ENCODE data around the gene EPHB1.

EPHB1 gene

DNA sequence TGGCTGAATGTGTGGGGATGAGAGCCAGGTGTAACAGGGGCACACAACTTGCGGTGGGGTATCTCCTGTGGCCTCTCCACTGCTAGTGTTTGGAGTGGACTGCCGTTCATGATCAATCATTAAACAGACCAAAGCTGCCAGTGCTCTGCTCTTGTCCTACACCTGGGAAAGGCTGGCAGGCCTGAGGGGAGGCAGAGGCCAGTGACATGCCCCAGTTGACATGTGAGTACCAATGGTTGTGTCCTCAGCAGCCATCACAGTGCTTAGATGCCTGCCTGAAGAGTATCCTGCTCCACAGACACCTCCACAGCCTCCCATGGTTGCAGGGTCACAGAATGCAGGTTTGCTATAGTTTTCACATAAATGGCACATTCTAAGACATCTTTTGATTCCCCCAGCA, 348.4 kb downstream of the EPHB1 start:
- no peaks in the 10 kb centered on the region for H3K36me3 ChIP-seq (ENCODE audit: control insufficient read depth, low read depth, low read length)
- H3K4me1 ChIP-seq (ENCODE audit: control insufficient read depth, low read depth, low read length): no peaks in the 10 kb centered on the region
- H3K9me3 ChIP-seq (ENCODE audit: control insufficient read depth, low read depth, low read length): no peaks in the 10 kb centered on the region
- no peak overlapping the region for H3K27ac ChIP-seq (ENCODE audit: low read length)
- H3K4me3 ChIP-seq (ENCODE audit: low read length): no peak overlapping the region
- no peaks in the 10 kb centered on the region for H3K27me3 ChIP-seq (ENCODE audit: control insufficient read depth, insufficient read depth, low read length)
- no peak overlapping the region for H3K9ac ChIP-seq (ENCODE audit: low read length)

DNA sequence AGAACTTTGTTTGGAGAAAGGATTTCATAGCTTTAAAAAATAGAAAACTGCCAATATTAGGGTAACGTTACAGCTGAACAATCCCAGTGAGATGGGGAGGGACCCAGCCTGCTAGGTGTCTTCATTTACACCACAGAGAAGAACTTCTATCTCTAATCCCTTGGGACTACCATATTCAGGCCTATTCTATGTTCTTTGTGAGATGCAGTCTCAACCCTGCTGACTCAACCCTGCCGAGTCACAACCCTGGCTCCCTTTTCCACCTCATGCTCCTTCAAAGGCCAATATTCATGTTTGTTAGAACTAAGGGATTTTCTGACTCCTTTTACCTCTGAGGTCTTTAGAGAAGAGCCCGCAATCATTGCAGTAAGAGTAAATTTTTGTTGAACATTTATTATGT, 350.5 kb downstream of the EPHB1 start:
- Histone ChIP-seq H3K4me1 (ENCODE audit: control insufficient read depth, low read depth, low read length) (no peaks in the 10 kb centered on the region), H3K4me3 (ENCODE audit: low read length) (no peak overlapping the region), H3K27ac (ENCODE audit: low read length) (no peak overlapping the region)

DNA sequence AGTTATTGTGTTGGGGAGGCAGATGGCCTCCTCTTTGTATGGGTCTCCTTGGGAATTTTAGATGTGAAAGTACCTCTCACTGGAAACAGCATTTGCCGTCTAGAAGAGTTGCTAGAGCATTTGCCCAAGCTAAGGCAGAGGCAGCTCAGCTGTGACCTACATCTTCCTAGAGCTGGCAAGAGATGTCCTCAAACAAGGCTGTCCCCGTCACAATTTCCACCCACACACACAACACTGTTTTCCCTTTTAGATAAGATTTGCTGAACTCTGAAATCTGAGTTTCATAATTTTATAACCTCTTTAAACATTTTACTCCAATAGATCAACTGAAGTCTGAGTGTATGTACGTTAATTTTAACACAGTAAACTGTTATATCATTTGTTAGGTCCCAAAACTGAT, 352.6 kb downstream of the EPHB1 start:
- H3K27me3 ChIP-seq (ENCODE audit: control insufficient read depth, insufficient read depth, low read length): no peaks in the 10 kb centered on the region
- H3K27ac ChIP-seq (ENCODE audit: low read length): no peak overlapping the region
- no peak overlapping the region for H3K9ac ChIP-seq (ENCODE audit: low read length)
- H3K4me3 ChIP-seq (ENCODE audit: low read length): no peak overlapping the region
- no peaks in the 10 kb centered on the region for H3K9me3 ChIP-seq (ENCODE audit: control insufficient read depth, low read depth, low read length)
- no peaks in the 10 kb centered on the region for H3K4me1 ChIP-seq (ENCODE audit: control insufficient read depth, low read depth, low read length)
- no peaks in the 10 kb centered on the region for H3K36me3 ChIP-seq (ENCODE audit: control insufficient read depth, low read depth, low read length)

More for the DNA sequence above, 350.5 kb downstream of the EPHB1 start:
- no peaks in the 10 kb centered on the region for H3K36me3 ChIP-seq (ENCODE audit: control insufficient read depth, low read depth, low read length)
- H3K9ac ChIP-seq (ENCODE audit: low read length): no peak overlapping the region
- H3K9me3 ChIP-seq (ENCODE audit: control insufficient read depth, low read depth, low read length): no peaks in the 10 kb centered on the region
- H3K27me3 ChIP-seq (ENCODE audit: control insufficient read depth, insufficient read depth, low read length): no peaks in the 10 kb centered on the region

DNA sequence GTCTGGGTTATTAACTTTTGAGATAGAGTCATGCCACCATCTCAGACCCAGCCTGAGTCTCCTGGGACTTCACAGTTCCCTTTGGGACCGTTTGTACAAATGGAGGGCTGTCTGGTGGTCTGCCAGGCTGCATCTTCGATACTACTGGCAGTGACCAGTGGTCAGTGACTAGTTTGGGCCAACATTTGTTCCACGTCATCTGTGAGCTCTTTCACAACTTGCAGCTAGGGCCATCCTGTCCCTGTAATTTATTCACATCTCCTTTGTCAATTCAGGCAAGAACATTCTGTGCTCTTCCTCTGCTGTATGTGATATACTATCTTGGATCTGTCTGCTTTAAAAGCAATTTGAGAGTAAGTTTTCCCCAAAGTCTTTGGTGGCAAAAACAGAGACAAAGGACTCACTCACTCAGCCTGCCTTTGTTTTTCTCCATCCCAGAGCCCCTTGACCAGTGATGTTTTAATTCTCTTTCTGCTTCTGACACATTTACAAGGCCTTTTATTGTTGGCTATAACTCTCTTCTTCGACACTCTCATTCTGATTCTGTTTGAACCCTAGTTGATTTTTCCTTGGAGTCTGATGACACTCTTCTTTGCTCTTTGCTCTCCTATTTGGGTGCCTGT, 353.4 kb downstream of the EPHB1 start:
- H3K9me3 ChIP-seq (ENCODE audit: control insufficient read depth, low read depth, low read length): no peaks in the 10 kb centered on the region
- no peaks in the 10 kb centered on the region for H3K36me3 ChIP-seq (ENCODE audit: control insufficient read depth, low read depth, low read length)
- H3K27ac ChIP-seq (ENCODE audit: low read length): no peak overlapping the region
- H3K27me3 ChIP-seq (ENCODE audit: control insufficient read depth, insufficient read depth, low read length): no peaks in the 10 kb centered on the region
- H3K4me1 ChIP-seq (ENCODE audit: control insufficient read depth, low read depth, low read length): no peaks in the 10 kb centered on the region
- no peak overlapping the region for H3K4me3 ChIP-seq (ENCODE audit: low read length)
- no peak overlapping the region for H3K9ac ChIP-seq (ENCODE audit: low read length)

DNA sequence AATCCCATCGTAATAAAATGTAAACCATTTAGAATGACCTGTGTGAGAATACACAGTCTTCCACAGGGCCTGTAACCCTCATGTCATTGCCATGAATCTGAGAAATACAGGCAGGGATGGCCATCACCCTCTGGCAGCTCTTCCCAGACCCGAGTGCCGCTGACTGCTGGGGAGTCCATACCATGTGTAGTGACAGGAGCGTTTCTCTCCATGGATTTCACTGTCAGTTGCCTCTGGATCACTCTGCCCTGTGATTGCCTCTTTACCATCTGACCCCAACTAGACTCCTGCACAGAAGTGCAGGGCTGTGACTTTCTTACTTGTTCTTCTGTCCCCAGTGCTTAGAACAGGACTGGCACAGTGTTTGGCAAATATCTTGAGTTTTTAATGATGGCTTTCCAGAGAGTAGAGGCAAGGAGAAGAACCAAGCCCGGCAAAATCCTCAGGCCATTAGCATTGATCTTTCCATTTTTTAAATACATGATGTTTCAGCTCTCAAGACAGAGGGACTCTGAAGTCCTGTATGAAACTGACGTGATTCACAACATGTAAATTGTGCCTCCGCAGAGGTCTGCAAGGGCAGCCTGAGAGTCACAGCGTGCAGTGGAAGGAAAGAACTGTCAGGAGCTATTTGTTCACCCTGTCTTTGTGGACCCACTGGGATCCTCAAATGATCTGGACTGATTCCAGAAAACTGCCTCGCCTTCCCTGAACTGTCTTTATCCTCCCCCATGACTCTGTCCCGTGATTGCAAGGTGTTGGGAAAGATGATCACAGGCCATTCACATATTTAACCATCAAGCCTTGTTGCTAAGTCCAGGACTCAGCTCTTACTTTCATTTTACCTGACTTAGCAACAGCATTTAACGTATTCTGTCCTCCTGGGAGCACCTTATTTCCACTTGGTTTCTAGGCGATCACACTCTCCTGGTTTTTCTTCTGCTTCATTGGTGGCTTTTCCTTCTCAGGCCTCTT, 354.9 kb downstream of the EPHB1 start:
- Histone ChIP-seq H3K4me3 (ENCODE audit: low read length) (no peak overlapping the region), H3K36me3 (ENCODE audit: control insufficient read depth, low read depth, low read length) (no peaks in the 10 kb centered on the region), H3K4me1 (ENCODE audit: control insufficient read depth, low read depth, low read length) (no peaks in the 10 kb centered on the region), H3K9ac (ENCODE audit: low read length) (no peak overlapping the region), H3K27me3 (ENCODE audit: control insufficient read depth, insufficient read depth, low read length) (no peaks in the 10 kb centered on the region), H3K27ac (ENCODE audit: low read length) (no peak overlapping the region), H3K9me3 (ENCODE audit: control insufficient read depth, low read depth, low read length) (no peaks in the 10 kb centered on the region)

DNA sequence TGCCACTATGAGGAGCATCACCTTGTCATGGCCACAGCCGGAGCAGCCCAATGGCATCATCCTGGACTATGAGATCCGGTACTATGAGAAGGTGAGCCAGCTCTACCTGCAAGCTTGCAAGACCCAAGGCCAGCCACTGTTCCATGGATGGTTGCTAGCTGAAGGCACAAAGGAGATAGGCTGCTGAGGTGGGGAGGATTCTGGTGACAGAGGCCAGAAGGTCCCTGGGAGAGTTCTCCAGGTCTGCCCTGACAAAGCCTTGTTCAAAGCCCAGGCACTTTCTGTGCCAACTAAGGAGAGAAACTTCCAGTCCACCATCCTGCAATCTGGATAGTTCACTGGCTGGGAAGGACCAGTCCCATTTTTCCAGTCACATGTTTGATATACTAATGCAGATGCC, 359.1 kb downstream of the EPHB1 start:
- Histone ChIP-seq H3K27me3 (ENCODE audit: control insufficient read depth, insufficient read depth, low read length) (no peaks in the 10 kb centered on the region), H3K36me3 (ENCODE audit: control insufficient read depth, low read depth, low read length) (no peaks in the 10 kb centered on the region), H3K9me3 (ENCODE audit: control insufficient read depth, low read depth, low read length) (no peaks in the 10 kb centered on the region), H3K4me1 (ENCODE audit: control insufficient read depth, low read depth, low read length) (peaks cover 1% of the 10 kb centered on the region), H3K4me3 (ENCODE audit: low read length) (no peak overlapping the region), H3K27ac (ENCODE audit: low read length) (no peak overlapping the region), H3K9ac (ENCODE audit: low read length) (no peak overlapping the region)

DNA sequence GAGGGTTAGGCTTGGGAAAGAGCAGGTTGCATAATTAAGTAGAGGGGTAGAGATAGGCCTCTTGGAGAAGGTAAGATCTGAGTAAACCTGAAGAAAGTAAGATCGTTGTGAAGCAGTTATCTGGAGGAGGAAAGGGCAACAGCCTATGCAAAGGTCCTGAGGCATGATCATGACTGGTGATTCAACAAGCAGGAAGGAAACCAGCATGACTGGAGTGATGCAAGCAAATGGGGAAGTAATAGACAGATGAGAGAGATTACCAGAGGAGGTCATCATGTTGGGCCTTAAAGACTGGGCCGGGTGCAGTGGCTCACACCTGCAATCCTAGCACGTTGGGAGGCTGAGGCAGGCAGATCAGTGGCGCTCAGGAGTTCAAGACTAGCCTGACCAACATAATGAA, 360.2 kb downstream of the EPHB1 start:
- H3K27ac ChIP-seq (ENCODE audit: low read length): no peak overlapping the region
- H3K9me3 ChIP-seq (ENCODE audit: control insufficient read depth, low read depth, low read length): no peaks in the 10 kb centered on the region
- no peak overlapping the region for H3K9ac ChIP-seq (ENCODE audit: low read length)
- peaks cover 11% of the 10 kb centered on the region for H3K4me1 ChIP-seq (ENCODE audit: control insufficient read depth, low read depth, low read length)
- H3K36me3 ChIP-seq (ENCODE audit: control insufficient read depth, low read depth, low read length): no peaks in the 10 kb centered on the region
- H3K4me3 ChIP-seq (ENCODE audit: low read length): no peak overlapping the region
- H3K27me3 ChIP-seq (ENCODE audit: control insufficient read depth, insufficient read depth, low read length): no peaks in the 10 kb centered on the region

DNA sequence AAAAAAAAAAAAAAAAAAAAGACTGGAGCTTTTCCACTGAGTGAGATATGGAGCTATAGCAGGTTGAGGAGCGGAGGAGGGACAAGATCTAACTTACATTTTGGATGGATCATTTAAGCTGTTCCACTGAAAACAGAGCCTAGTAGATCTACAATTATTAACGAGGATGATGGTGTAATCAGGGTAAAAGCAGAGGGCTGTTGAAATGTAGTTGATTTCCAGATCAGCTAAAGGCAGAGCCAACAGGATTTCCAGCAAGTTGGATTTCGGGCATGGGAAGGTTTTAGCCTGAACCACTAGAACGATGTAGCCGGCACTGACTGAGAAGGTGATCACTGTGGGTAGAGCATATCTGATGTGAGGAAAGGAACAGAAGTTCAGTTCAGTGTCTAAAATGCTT, 360.7 kb downstream of the EPHB1 start:
- Histone ChIP-seq H3K27ac (ENCODE audit: low read length) (no peak overlapping the region), H3K4me3 (ENCODE audit: low read length) (no peak overlapping the region), H3K9me3 (ENCODE audit: control insufficient read depth, low read depth, low read length) (no peaks in the 10 kb centered on the region), H3K36me3 (ENCODE audit: control insufficient read depth, low read depth, low read length) (no peaks in the 10 kb centered on the region), H3K9ac (ENCODE audit: low read length) (no peak overlapping the region), H3K27me3 (ENCODE audit: control insufficient read depth, insufficient read depth, low read length) (no peaks in the 10 kb centered on the region), H3K4me1 (ENCODE audit: control insufficient read depth, low read depth, low read length) (peaks cover 16% of the 10 kb centered on the region)

DNA sequence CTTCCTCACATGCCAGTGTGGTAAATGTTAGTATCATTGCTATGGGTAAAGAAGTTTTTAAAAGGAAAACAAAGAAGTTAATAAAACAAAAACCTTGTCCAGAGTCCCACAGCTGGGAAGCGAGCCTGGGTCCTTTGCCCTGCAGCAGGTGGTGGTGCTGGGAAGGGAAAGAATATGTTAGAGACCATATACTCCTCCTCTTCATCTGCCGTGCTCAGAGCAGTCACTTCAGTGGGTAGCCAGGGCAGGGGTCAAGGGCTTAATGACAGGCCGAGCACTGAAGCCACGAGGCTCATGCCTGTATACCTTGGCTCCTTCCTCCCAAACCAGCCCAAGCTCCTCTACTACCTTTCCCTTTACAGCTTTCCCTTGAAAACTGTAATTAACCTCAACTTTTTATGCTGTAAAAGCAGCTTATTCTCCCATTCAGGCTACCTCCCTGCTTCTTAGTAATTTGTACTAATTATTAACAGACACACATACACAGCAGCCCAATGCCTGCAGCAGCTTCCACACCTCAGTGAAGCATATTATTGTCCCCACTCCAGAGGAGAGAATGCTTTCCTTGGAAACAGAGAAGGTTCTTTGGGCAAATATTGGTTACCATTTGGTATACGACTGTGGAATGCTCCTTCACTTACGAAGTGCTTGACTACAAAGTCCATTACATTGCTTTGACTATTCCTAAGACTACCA, 362.1 kb downstream of the EPHB1 start:
- Histone ChIP-seq H3K4me3 (ENCODE audit: low read length) (no peak overlapping the region), H3K4me1 (ENCODE audit: control insufficient read depth, low read depth, low read length) (peaks cover 24% of the 10 kb centered on the region), H3K27me3 (ENCODE audit: control insufficient read depth, insufficient read depth, low read length) (no peaks in the 10 kb centered on the region), H3K9ac (ENCODE audit: low read length) (no peak overlapping the region), H3K9me3 (ENCODE audit: control insufficient read depth, low read depth, low read length) (no peaks in the 10 kb centered on the region), H3K27ac (ENCODE audit: low read length) (no peak overlapping the region), H3K36me3 (ENCODE audit: control insufficient read depth, low read depth, low read length) (no peaks in the 10 kb centered on the region)

DNA sequence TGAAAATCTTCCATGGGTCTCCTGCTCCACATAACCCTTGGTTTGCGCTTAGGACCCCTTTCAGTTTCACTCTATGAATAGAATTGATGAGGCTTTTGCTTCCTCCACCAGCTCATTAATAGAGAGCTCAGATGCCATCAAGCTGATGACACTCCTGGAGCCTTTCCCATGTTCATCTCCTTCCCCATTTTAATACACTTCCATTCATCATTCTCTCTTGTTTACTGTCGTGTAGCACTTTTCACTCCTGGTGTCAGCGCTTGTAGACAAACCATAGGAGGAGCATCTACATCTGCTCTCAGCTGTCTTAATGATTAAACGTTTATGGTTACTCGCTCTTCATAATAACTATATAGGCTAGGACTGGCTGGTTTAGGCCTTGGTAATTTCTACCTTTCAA, 363.5 kb downstream of the EPHB1 start:
- peaks cover 24% of the 10 kb centered on the region for H3K4me1 ChIP-seq (ENCODE audit: control insufficient read depth, low read depth, low read length)

DNA sequence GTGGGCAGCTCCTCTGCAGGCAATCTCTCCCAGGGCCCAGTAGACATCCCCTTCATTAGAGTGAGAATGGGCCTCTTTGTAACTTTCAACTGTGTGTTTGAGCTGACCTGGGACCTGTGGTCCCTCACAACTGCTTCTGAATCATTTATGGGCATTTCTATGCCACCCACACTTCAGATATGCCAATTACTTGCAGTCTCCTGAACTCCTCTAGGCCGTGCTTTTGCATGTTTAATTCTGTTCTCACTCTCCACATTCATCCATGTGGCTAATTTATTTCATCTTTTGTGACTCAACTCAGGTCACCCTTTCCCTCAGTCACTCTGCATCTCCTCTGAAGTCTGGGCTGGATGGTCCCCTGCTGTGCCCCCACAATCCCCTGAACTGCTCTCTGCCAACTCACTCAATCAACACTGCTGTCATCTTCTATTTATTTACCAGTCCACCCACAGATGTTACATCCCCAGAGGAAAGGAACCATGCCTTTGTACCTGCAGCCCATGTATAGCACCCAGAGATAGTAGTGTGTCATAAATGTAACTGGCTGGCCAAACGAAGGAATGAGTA, 364.7 kb downstream of the EPHB1 start:
- Histone ChIP-seq H3K27me3 (ENCODE audit: control insufficient read depth, insufficient read depth, low read length) (no peaks in the 10 kb centered on the region), H3K36me3 (ENCODE audit: control insufficient read depth, low read depth, low read length) (no peaks in the 10 kb centered on the region), H3K4me1 (ENCODE audit: control insufficient read depth, low read depth, low read length) (peaks cover 24% of the 10 kb centered on the region), H3K9ac (ENCODE audit: low read length) (no peak overlapping the region), H3K27ac (ENCODE audit: low read length) (no peak overlapping the region), H3K9me3 (ENCODE audit: control insufficient read depth, low read depth, low read length) (no peaks in the 10 kb centered on the region), H3K4me3 (ENCODE audit: low read length) (no peak overlapping the region)

More for the DNA sequence above, 363.5 kb downstream of the EPHB1 start:
- Histone ChIP-seq H3K4me3 (ENCODE audit: low read length) (no peak overlapping the region), H3K27ac (ENCODE audit: low read length) (no peak overlapping the region), H3K9me3 (ENCODE audit: control insufficient read depth, low read depth, low read length) (no peaks in the 10 kb centered on the region), H3K27me3 (ENCODE audit: control insufficient read depth, insufficient read depth, low read length) (no peaks in the 10 kb centered on the region), H3K36me3 (ENCODE audit: control insufficient read depth, low read depth, low read length) (no peaks in the 10 kb centered on the region), H3K9ac (ENCODE audit: low read length) (no peak overlapping the region)
